ENCODE data around the gene TRIL. TPM values are rescaled to one million over a fixed set of nuclear protein-coding genes. Genes with fewer than 3 reads are reported as not detected.

The TRIL gene
- total RNA-seq, 4 donors from 2014 or later = 1.3 to 9.4 (median 5.5) TPM

DNA sequence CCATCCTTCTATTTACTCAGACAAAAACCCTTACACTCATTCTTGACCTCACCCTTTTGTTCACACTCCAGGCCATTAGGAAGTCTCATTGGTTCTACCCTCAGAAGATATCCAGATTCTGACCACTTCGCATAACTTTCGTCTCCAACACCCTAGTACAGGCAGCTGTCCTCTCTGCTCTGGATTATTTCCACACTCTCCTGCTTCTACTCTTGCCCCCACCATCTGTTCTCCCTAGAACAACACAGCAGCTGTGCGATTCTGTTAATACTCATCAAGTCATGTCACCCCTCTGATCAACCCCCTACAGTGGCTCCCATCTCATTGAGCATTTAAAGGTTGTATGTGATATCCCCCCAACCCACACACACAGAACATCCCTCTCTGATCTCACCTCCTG lies 15.5 kb upstream of the TRIL start:
- no peak overlapping the region for H3K4me3 ChIP-seq
- no peaks in the 10 kb centered on the region for H3K27me3 ChIP-seq
- 95% methylated on average over 3 of the region's 3 CpGs for WGBS
- peak; percentile 29 for DNase-seq (ENCODE audit: extremely low spot score)
- intact Hi-C loops (cut with DNase I) = no loop called here
- peaks cover 0 to 35% (median 23%) of the 10 kb centered on the region in 4 donors for H3K9me3 ChIP-seq
- TF ChIP-seq CTCF (IDR thresholded peaks at IDR 0.05) (no peak), EP300 (IDR thresholded peaks at IDR 0.05) (no peak), POLR2A (IDR thresholded peaks at IDR 0.05; ENCODE audit: low read depth) (no peak), POLR2AphosphoS5 (IDR thresholded peaks at IDR 0.05) (no peak)
- no peaks in the 10 kb centered on the region for H3K36me3 ChIP-seq
- no peak overlapping the region for H3K27ac ChIP-seq (replicated peaks in 1 of 4)
- no peaks in the 10 kb centered on the region for H3K4me1 ChIP-seq

DNA sequence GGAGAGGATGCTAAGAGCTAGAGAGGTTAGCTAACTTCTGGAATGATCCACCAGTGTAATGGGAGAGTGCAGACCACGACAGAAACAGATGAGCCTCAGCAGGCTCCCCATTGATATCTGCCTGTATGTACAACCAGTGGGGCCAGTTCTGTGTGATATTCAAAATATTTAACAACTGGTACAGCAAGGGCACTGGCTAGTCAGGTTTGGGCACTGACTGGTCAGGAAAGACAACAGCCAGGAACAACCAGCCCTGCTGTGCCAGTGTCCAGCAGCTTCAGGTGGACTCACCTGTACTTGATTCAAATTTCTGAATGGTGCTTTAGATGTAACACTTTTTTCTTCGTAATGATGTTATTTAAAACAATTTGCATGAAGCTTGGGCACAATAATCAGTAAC lies 5.9 kb upstream of the TRIL start:
- H3K27ac ChIP-seq (replicated peaks in 1 of 4) = no peak overlapping the region
- peak; percentile 90 for DNase-seq (ENCODE audit: extremely low spot score)
- 88% methylated on average over 2 of the region's 2 CpGs for WGBS
- H3K9me3 ChIP-seq = no peaks in the 10 kb centered on the region
- intact Hi-C loops (cut with DNase I) = no loop called here
- H3K36me3 ChIP-seq = no peaks in the 10 kb centered on the region
- no peaks in the 10 kb centered on the region for H3K4me1 ChIP-seq
- TF ChIP-seq POLR2AphosphoS5 (IDR thresholded peaks at IDR 0.05) = no peak
- no peak overlapping the region for H3K4me3 ChIP-seq
- no peaks in the 10 kb centered on the region for H3K27me3 ChIP-seq

DNA sequence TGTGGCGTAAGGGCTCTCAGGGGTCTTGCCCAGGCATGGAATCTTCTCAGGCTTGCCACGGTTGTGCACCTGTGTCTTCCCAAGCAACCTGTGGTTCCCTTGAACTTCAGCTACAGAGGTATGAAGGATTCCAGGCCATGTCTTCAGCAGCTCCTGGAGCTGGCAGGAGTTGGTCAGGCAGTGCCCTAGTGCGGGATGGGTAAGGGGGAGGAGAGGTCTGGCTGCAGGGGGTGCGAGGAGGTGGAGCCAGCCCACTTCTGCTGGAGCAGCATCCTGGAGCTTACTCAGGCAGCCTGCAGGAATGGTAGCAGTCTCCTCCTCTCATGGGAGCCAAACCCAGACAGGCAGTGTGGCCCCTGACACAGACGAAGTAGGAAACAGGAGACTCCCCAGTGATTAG lies 3.8 kb upstream of the TRIL start:
- no peak overlapping the region for H3K4me3 ChIP-seq
- no peaks in the 10 kb centered on the region for H3K36me3 ChIP-seq
- H3K9me3 ChIP-seq = no peaks in the 10 kb centered on the region
- H3K27me3 ChIP-seq = peaks cover 0 to 11% (median 5%) of the 10 kb centered on the region in 4 donors
- H3K27ac ChIP-seq (replicated peaks in 1 of 4) = no peak overlapping the region
- 100% methylated on average over 1 of the region's 5 CpGs for WGBS
- intact Hi-C loops (cut with DNase I) = no loop called here
- TF ChIP-seq CTCF (IDR thresholded peaks at IDR 0.05) = no peak
- no peak for TF ChIP-seq POLR2A (IDR thresholded peaks at IDR 0.05; ENCODE audit: low read depth)
- TF ChIP-seq POLR2AphosphoS5 (IDR thresholded peaks at IDR 0.05) = no peak
- TF ChIP-seq EP300 (IDR thresholded peaks at IDR 0.05) = no peak
- peak; percentile 75 for DNase-seq (ENCODE audit: extremely low spot score)
- H3K4me1 ChIP-seq = peaks cover 13 to 20% (median 20%) of the 10 kb centered on the region in 4 donors

DNA sequence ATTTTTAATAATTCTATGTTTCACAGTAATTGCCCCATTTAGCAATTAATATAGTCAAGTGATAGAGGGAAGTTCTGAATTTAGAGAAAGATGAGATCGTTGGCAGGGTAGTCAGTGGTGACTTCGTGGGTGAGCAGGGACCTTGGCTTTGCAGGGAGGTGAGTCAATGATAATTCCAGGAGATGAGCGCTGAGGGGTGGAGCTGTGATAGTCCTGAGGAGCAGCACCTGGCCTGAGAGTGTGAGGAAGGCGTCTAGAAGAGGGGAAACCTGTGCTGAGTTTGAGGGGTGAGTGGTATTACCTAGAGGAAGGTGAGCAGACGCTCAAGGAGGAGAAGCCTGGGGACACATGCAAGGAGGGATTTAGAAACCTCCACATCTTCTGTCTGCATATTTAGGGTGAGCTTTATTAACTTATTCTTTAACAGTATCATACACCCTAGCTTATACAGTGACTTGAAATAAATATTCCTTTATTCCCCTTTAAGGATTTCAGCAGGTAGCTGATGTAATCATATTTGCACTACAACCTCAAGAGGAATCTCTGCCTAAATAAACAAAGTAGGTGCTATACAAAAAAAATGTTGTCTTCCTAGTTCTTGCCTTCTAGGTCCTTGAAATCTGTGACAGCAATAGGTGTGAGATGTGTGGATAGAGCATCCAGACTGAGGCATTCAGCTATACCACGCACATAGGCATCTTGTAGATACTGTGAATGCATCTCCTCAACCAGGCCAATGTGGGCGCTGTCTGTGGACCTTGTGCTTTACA lies 2.1 kb upstream of the TRIL start:
- TF ChIP-seq POLR2AphosphoS5 (IDR thresholded peaks at IDR 0.05) (no peak), EP300 (IDR thresholded peaks at IDR 0.05) (no peak), POLR2A (IDR thresholded peaks at IDR 0.05; ENCODE audit: low read depth) (no peak), CTCF (IDR thresholded peaks at IDR 0.05) (no peak)
- H3K27me3 ChIP-seq = peaks cover 14 to 28% (median 21%) of the 10 kb centered on the region in 4 donors
- H3K9me3 ChIP-seq = no peaks in the 10 kb centered on the region
- intact Hi-C loops (cut with DNase I) = no loop called here
- no peaks in the 10 kb centered on the region for H3K36me3 ChIP-seq
- H3K4me3 ChIP-seq = no peak overlapping the region
- H3K4me1 ChIP-seq = peaks cover 29 to 37% (median 37%) of the 10 kb centered on the region in 4 donors
- 93% methylated on average over 7 of the region's 7 CpGs for WGBS
- no peak overlapping the region for H3K27ac ChIP-seq (replicated peaks in 1 of 4)
- DNase-seq (ENCODE audit: extremely low spot score) = peak; percentile 79

DNA sequence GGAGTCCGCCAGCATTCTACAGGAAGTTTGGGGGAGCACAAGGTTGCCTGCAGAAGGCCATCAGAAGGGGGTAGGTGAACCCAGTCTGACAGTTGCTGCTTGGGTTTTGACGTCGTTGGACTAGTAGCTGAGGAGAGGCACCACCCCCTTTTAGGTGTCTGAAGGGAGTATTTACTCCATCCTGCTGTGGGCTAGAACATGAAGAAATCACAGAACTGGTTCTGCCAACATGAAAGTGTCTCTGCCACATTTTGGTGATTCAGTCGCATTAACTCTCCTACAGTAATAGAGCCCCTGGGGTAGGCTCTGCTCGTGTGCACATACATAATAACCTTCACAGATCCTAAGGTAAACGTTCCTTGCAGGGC lies 834 bp upstream of the TRIL start:
- DNase-seq (ENCODE audit: extremely low spot score) = peak; percentile 70
- intact Hi-C loops (cut with DNase I) = loop anchor here (10.0 kb wide), 1 partner anchor 146 kb away; no protein-coding TSS in a partner anchor
- 77% methylated on average over 6 of the region's 6 CpGs for WGBS
- Histone ChIP-seq H3K4me3 (peak overlapping the region; percentile 49 to 69 (median 58)), H3K4me1 (peaks cover 29 to 40% (median 37%) of the 10 kb centered on the region in 4 donors), H3K36me3 (no peaks in the 10 kb centered on the region), H3K27ac (replicated peaks in 1 of 4) (peak overlapping the region; percentile 57 to 73 (median 61)), H3K27me3 (peaks cover 14 to 40% (median 26%) of the 10 kb centered on the region in 4 donors), H3K9me3 (no peaks in the 10 kb centered on the region)
- TF ChIP-seq POLR2AphosphoS5 (IDR thresholded peaks at IDR 0.05) (no peak), EP300 (IDR thresholded peaks at IDR 0.05) (no peak)

All from esophagus muscularis mucosa (tissue), 4 donors.